Uterus (tissue), 4 donors: ENCODE measurements around the gene SOX9. TPM values are rescaled to one million over a fixed set of nuclear protein-coding genes. Genes with fewer than 3 reads are reported as not detected.

Experiments
- DNase-seq, 2 donors: peaks; one replicate each; pipeline ENCODE4 v3.0.0-alpha.2; 2019 to 2020
- H3K27ac ChIP-seq, 2 donors: fragments of 200-600 bp; sonication (generic); 1 replicate in 1 of 2; 2 replicates in 1 of 2; pipeline ENCODE4 v1.5.1; 2016 to 2018
- H3K27me3 ChIP-seq, 2 donors: fragments of 200-600 bp; sonication (generic); one replicate each; pipeline ENCODE4 v1.5.1; 2018 to 2019; ENCODE audit warnings: control low read depth in 1 of 2
- H3K36me3 ChIP-seq, 2 donors: fragments of 200-600 bp; sonication (generic); one replicate each; pipeline ENCODE4 v1.5.1; 2019; ENCODE audit warnings: control low read depth in 1 of 2
- H3K4me1 ChIP-seq, 2 donors: fragments of 200-600 bp; sonication (generic); one replicate each; pipeline ENCODE4 v1.5.1; 2018 to 2019; ENCODE audit warnings: control low read depth in 1 of 2
- H3K4me3 ChIP-seq, 2 donors: fragments of 200-600 bp; sonication (generic); 1 replicate in 1 of 2; 2 replicates in 1 of 2; pipeline ENCODE4 v1.5.1; 2018 to 2019; ENCODE audit warnings: mild to moderate bottlenecking in 1 of 2
- H3K9me3 ChIP-seq, 2 donors: fragments of 200-600 bp; sonication (generic); one replicate each; pipeline ENCODE4 v1.5.1; 2019; ENCODE audit warnings: control low read depth in 1 of 2
- POLR2A ChIP-seq, 2 donors: fragments of 450-650 bp; IDR thresholded peaks; one replicate each; pipeline ENCODE4 v1.6.1; 2016; ENCODE audit warnings: antibody characterized with exemption in 2 of 2, mild to moderate bottlenecking in 1 of 2, moderate library complexity in 1 of 2
- intact Hi-C: fragments of 100-400 bp; cut with DNase I; formaldehyde crosslinking; loops from one replicate; pipeline ENCODE4 v1.15.1; 2023; ENCODE audit warnings: low total_unique reads
- total RNA-seq, 4 donors: library from RNA; depleted of rRNA in 3 of 4; stranded (reverse); fragments of >200 nt in 3 of 4; gene quantifications; one replicate each; pipeline versions ENCODE4 v1.1.0 to v1.2.4, GENCODE V29; 2014 to 2023
- TF ChIP-seq, protein P1 (sequence below), 4 experiments: fragments of 200-600 bp in 2 of 4; fragments of 450-650 bp in 2 of 4; sonication (generic) in 2 of 4; IDR thresholded peaks; one replicate each; pipeline ENCODE4 v1.5.1; 2016 to 2019; ENCODE audit warnings: antibody characterized with exemption in 4 of 4, mild to moderate bottlenecking in 2 of 4, moderate library complexity in 1 of 4
- donor health status: DM: yes; HTN: yes; CAD: no.

The SOX9 gene
- total RNA-seq, 4 donors from 2014 or later = 1.8 to 6.8 TPM; not detected in 2

GRCh38 chr17:72101526-72101925 is 19.3 kb upstream of the SOX9 start:
- Histone ChIP-seq H3K27ac (no peak overlapping the region), H3K4me1 (no peaks in the 10 kb centered on the region), H3K27me3 (no peaks in the 10 kb centered on the region), H3K36me3 (no peaks in the 10 kb centered on the region), H3K9me3 (no peaks in the 10 kb centered on the region), H3K4me3 (no peak overlapping the region)
- DNase-seq = no peak
- intact Hi-C loops = no loop called here
- TF ChIP-seq POLR2A (IDR thresholded peaks at IDR 0.05) = no peak
- TF ChIP-seq, protein P1, sequence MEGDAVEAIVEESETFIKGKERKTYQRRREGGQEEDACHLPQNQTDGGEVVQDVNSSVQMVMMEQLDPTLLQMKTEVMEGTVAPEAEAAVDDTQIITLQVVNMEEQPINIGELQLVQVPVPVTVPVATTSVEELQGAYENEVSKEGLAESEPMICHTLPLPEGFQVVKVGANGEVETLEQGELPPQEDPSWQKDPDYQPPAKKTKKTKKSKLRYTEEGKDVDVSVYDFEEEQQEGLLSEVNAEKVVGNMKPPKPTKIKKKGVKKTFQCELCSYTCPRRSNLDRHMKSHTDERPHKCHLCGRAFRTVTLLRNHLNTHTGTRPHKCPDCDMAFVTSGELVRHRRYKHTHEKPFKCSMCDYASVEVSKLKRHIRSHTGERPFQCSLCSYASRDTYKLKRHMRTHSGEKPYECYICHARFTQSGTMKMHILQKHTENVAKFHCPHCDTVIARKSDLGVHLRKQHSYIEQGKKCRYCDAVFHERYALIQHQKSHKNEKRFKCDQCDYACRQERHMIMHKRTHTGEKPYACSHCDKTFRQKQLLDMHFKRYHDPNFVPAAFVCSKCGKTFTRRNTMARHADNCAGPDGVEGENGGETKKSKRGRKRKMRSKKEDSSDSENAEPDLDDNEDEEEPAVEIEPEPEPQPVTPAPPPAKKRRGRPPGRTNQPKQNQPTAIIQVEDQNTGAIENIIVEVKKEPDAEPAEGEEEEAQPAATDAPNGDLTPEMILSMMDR (IDR thresholded peaks at IDR 0.05) = no peak

- no peak for DNase-seq
- H3K4me1 ChIP-seq = no peaks in the 10 kb centered on the region
- H3K36me3 ChIP-seq = no peaks in the 10 kb centered on the region
- H3K4me3 ChIP-seq = no peak overlapping the region
- H3K27me3 ChIP-seq = no peaks in the 10 kb centered on the region
- no peak overlapping the region for H3K27ac ChIP-seq
- no peaks in the 10 kb centered on the region for H3K9me3 ChIP-seq
- intact Hi-C loops = no loop called here
- TF ChIP-seq, protein P1 (IDR thresholded peaks at IDR 0.05) = no peak
- no peak for TF ChIP-seq POLR2A (IDR thresholded peaks at IDR 0.05)
These were observed 18.5 kb upstream of the SOX9 start for GRCh38 chr17:72102366-72102765.

DNA sequence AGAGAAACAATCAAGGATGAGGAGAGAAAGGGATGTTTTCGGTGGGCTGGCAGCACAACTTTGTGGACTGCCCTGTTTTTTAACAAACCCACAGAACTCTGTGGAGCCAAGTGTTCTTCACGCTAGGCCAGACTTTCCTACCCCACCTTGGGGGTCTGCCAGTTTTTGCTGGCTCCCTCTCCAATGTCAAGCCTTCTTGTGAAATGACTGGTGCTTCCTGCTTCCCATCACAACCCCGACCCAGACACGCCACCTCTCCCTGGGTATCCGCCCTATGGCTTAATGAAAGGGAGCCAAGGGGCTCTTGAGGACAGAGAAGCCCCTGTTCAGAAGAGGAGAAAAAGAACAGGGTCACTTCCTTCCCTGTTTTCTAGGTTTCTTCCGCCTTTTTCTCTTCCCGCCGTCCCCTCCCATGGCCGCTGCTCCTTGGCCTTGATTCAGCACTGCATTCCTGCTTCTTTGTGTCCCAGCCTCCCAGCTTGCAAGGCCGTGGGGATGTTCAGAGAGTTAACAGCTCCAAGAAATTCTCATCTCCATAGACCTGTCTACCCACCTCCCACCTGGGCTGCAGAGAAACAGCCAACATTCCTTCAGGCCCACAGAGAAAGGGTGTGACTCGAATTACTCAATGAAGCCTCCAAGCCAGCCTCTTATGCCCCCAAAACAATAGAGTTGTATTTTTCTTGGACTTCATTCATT is 16.5 kb upstream of the SOX9 start:
- Histone ChIP-seq H3K9me3 (no peaks in the 10 kb centered on the region), H3K36me3 (no peaks in the 10 kb centered on the region), H3K4me1 (no peaks in the 10 kb centered on the region), H3K4me3 (no peak overlapping the region), H3K27me3 (no peaks in the 10 kb centered on the region), H3K27ac (no peak overlapping the region)
- no peak for DNase-seq
- intact Hi-C loops = no loop called here
- TF ChIP-seq POLR2A (IDR thresholded peaks at IDR 0.05) = no peak
- TF ChIP-seq, protein P1 (IDR thresholded peaks at IDR 0.05) = no peak

DNA sequence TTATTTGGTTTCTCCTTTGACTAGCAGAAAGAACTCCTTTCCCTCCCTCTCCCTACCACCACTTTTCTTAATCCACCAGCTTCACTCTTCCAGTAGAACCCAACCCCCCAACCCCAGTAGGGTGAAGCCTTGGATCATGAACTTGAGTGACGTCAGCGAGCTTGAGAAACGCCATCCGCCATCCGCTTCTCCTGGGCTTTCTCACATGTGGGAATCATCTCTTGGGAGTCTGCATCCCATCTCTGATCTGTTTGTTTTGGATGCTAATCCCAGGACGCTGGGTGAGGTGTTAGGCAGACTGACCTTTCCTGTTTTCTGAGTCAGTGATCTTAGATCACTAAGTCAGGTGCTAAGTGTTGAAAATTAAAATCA is 16.0 kb upstream of the SOX9 start:
- TF ChIP-seq POLR2A (IDR thresholded peaks at IDR 0.05) = no peak
- TF ChIP-seq, protein P1 (IDR thresholded peaks at IDR 0.05) = no peak

DNA sequence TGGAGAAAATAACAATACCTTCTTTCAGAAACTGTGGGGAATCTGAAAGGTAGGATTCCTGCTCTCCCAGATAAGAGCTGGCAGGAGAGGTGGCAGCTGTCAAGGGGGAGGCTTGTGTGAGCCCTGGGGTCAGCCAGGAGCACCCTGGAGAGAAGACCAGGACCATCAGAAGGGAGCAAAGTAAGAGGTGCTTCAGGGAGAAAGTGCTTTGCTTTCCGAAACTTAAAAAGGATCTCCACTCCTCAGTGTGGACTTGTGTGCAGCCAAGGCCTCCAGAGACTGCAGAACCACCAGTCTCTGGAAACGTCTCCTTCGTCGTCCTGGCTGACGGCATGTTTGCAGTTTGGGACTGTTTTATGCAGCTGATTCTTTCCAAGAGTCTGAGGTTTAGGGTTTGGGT is 13.7 kb upstream of the SOX9 start:
- H3K27ac ChIP-seq = no peak overlapping the region
- H3K4me3 ChIP-seq = no peak overlapping the region
- no peaks in the 10 kb centered on the region for H3K36me3 ChIP-seq
- no peaks in the 10 kb centered on the region for H3K4me1 ChIP-seq
- intact Hi-C loops = no loop called here
- no peak for DNase-seq
- no peaks in the 10 kb centered on the region for H3K9me3 ChIP-seq
- TF ChIP-seq, protein P1 (IDR thresholded peaks at IDR 0.05) = no peak
- TF ChIP-seq POLR2A (IDR thresholded peaks at IDR 0.05) = no peak
- H3K27me3 ChIP-seq = no peaks in the 10 kb centered on the region

More for the DNA sequence above, 16.0 kb upstream of the SOX9 start:
- Histone ChIP-seq H3K4me3 (no peak overlapping the region), H3K36me3 (no peaks in the 10 kb centered on the region), H3K27me3 (no peaks in the 10 kb centered on the region), H3K9me3 (no peaks in the 10 kb centered on the region), H3K4me1 (no peaks in the 10 kb centered on the region), H3K27ac (no peak overlapping the region)
- DNase-seq = no peak
- intact Hi-C loops = no loop called here
